Measurements from ENCODE around the gene DOK6. TPM values are rescaled to one million over a fixed set of nuclear protein-coding genes. Genes with fewer than 3 reads are reported as not detected.
A peak's percentile ranks its signal among the peaks of the same experiment; 100 is the strongest.

DOK6 gene
- polyA plus RNA-seq, 3 donors: 17.1 to 21.7 (median 19.1) TPM

- DNase-seq (ENCODE audit: extremely low read depth in 1 of 11, low read depth in 9 of 11, low spot score in 4 of 11): peak in 4 of 11 donors; percentile 3 to 15 (median 11)
Observed at GRCh38 chr18:69401972-69402532, 1.4 kb downstream of the DOK6 start.

- peak in 5 of 11 donors; percentile 2 to 23 (median 9) for DNase-seq (ENCODE audit: extremely low read depth in 1 of 11, low read depth in 9 of 11, low spot score in 4 of 11)
Observed at GRCh38 chr18:69402533-69402989, 1.9 kb downstream of the DOK6 start.

GRCh38 chr18:69408522-69408921 is 7.8 kb downstream of the DOK6 start:
- DNase-seq (ENCODE audit: extremely low read depth in 1 of 11, low read depth in 9 of 11, low spot score in 4 of 11): no peak

GRCh38 chr18:69411199-69411598 is 10.5 kb downstream of the DOK6 start:
- DNase-seq (ENCODE audit: extremely low read depth in 1 of 11, low read depth in 9 of 11, low spot score in 4 of 11): no peak

- DNase-seq (ENCODE audit: extremely low read depth in 1 of 11, low read depth in 9 of 11, low spot score in 4 of 11): no peak
Observed at GRCh38 chr18:69414184-69414583, 13.5 kb downstream of the DOK6 start.

- no peak for DNase-seq (ENCODE audit: extremely low read depth in 1 of 11, low read depth in 9 of 11, low spot score in 4 of 11)
Observed at GRCh38 chr18:69432847-69433246, 32.2 kb downstream of the DOK6 start.

- no peak for DNase-seq (ENCODE audit: extremely low read depth in 1 of 11, low read depth in 9 of 11, low spot score in 4 of 11)
Observed at GRCh38 chr18:69435000-69435399, 34.3 kb downstream of the DOK6 start.

- DNase-seq (ENCODE audit: extremely low read depth in 1 of 11, low read depth in 9 of 11, low spot score in 4 of 11): no peak
Observed at GRCh38 chr18:69444221-69444620, 43.5 kb downstream of the DOK6 start.

- no peak for DNase-seq (ENCODE audit: extremely low read depth in 1 of 11, low read depth in 9 of 11, low spot score in 4 of 11)
Observed at GRCh38 chr18:69447886-69448285, 47.2 kb downstream of the DOK6 start.

GRCh38 chr18:69455125-69455524 is 54.4 kb downstream of the DOK6 start:
- no peak for DNase-seq (ENCODE audit: extremely low read depth in 1 of 11, low read depth in 9 of 11, low spot score in 4 of 11)

GRCh38 chr18:69469444-69469919 is 68.8 kb downstream of the DOK6 start:
- no peak for DNase-seq (ENCODE audit: extremely low read depth in 1 of 11, low read depth in 9 of 11, low spot score in 4 of 11)

GRCh38 chr18:69480460-69480859 is 79.8 kb downstream of the DOK6 start:
- no peak for DNase-seq (ENCODE audit: extremely low read depth in 1 of 11, low read depth in 9 of 11, low spot score in 4 of 11)

- DNase-seq (ENCODE audit: extremely low read depth in 1 of 11, low read depth in 9 of 11, low spot score in 4 of 11): no peak
Observed at GRCh38 chr18:69483574-69483973, 82.9 kb downstream of the DOK6 start.

- no peak for DNase-seq (ENCODE audit: extremely low read depth in 1 of 11, low read depth in 9 of 11, low spot score in 4 of 11)
Observed at GRCh38 chr18:69484699-69485396, 84.2 kb downstream of the DOK6 start.

GRCh38 chr18:69487488-69488394 is 87.1 kb downstream of the DOK6 start:
- no peak for DNase-seq (ENCODE audit: extremely low read depth in 1 of 11, low read depth in 9 of 11, low spot score in 4 of 11)

- no peak for DNase-seq (ENCODE audit: extremely low read depth in 1 of 11, low read depth in 9 of 11, low spot score in 4 of 11)
Observed at GRCh38 chr18:69490072-69490471, 89.4 kb downstream of the DOK6 start.

- no peak for DNase-seq (ENCODE audit: extremely low read depth in 1 of 11, low read depth in 9 of 11, low spot score in 4 of 11)
Observed at GRCh38 chr18:69490813-69491212, 90.1 kb downstream of the DOK6 start.

GRCh38 chr18:69491576-69491975 is 90.9 kb downstream of the DOK6 start:
- no peak for DNase-seq (ENCODE audit: extremely low read depth in 1 of 11, low read depth in 9 of 11, low spot score in 4 of 11)

- no peak for DNase-seq (ENCODE audit: extremely low read depth in 1 of 11, low read depth in 9 of 11, low spot score in 4 of 11)
Observed at GRCh38 chr18:69492861-69493260, 92.2 kb downstream of the DOK6 start.

- DNase-seq (ENCODE audit: extremely low read depth in 1 of 11, low read depth in 9 of 11, low spot score in 4 of 11): no peak
Observed at GRCh38 chr18:69494841-69495240, 94.2 kb downstream of the DOK6 start.
